T-helper 22 cell (primary cell): Measurements from ENCODE around the gene CERT1.
"Not testable (repeated sequence)": the region's sequence is repeated elsewhere in the genome, so short reads cannot be mapped to it uniquely, and the experiment has no call there.

Experiments
- DNase-seq: peaks from one replicate; pipeline ENCODE4 v3.0.0-alpha.2; 2020; ENCODE audit warnings: low read depth

CERT1 gene

GRCh38 chr5:75522542-75522941 is 11.1 kb upstream of the CERT1 start:
- DNase-seq = no peak

GRCh38 chr5:75522025-75522424 is 10.6 kb upstream of the CERT1 start:
- DNase-seq = no peak

GRCh38 chr5:75521195-75521594 is 9.8 kb upstream of the CERT1 start:
- no peak for DNase-seq

- no peak for DNase-seq
Observed at GRCh38 chr5:75519761-75520160, 8.3 kb upstream of the CERT1 start.

- DNase-seq = no peak
Observed at GRCh38 chr5:75514323-75514722, 2.9 kb upstream of the CERT1 start.

- no peak for DNase-seq
Observed at GRCh38 chr5:75513841-75514240, 2.4 kb upstream of the CERT1 start.

GRCh38 chr5:75512383-75513074 is 1.1 kb upstream of the CERT1 start:
- DNase-seq = no peak

GRCh38 chr5:75510836-75511434 is 494 bp downstream of the CERT1 start:
- DNase-seq = peak; percentile 45

GRCh38 chr5:75510417-75510835 is 1.0 kb downstream of the CERT1 start:
- no peak for DNase-seq

- no peak for DNase-seq
Observed at GRCh38 chr5:75509956-75510355, 1.5 kb downstream of the CERT1 start.

- DNase-seq = no peak
Observed at GRCh38 chr5:75509546-75509945, 1.9 kb downstream of the CERT1 start.

GRCh38 chr5:75507841-75508240 is 3.6 kb downstream of the CERT1 start:
- DNase-seq = no peak

- not testable (repeated sequence) for DNase-seq
Observed at GRCh38 chr5:75505112-75505511, 6.3 kb downstream of the CERT1 start.

- not testable (repeated sequence) for DNase-seq
Observed at GRCh38 chr5:75498875-75499274, 12.6 kb downstream of the CERT1 start.

- DNase-seq = no peak
Observed at GRCh38 chr5:75498208-75498777, 13.1 kb downstream of the CERT1 start.

- no peak for DNase-seq
Observed at GRCh38 chr5:75496026-75496425, 15.4 kb downstream of the CERT1 start.

- DNase-seq = no peak
Observed at GRCh38 chr5:75491621-75492020, 19.8 kb downstream of the CERT1 start.

GRCh38 chr5:75489847-75490246 is 21.6 kb downstream of the CERT1 start:
- DNase-seq = not testable (repeated sequence)

- DNase-seq = no peak
Observed at GRCh38 chr5:75484605-75485004, 26.8 kb downstream of the CERT1 start.

GRCh38 chr5:75482482-75482881 is 28.9 kb downstream of the CERT1 start:
- DNase-seq = no peak

- no peak for DNase-seq
Observed at GRCh38 chr5:75481024-75481423, 30.4 kb downstream of the CERT1 start.

- DNase-seq = no peak
Observed at GRCh38 chr5:75475364-75475763, 36.1 kb downstream of the CERT1 start.

GRCh38 chr5:75473463-75473862 is 38.0 kb downstream of the CERT1 start:
- no peak for DNase-seq

GRCh38 chr5:75472973-75473372 is 38.5 kb downstream of the CERT1 start:
- DNase-seq = no peak
